Esophagus squamous epithelium (tissue), 4 donors: ENCODE measurements around the gene TTLL3.

ENCODE experiments used
- POLR2A ChIP-seq, 4 donors: fragments of 450-650 bp; IDR thresholded peaks; one replicate each; pipeline ENCODE4 v1.6.1; 2017; ENCODE audit warnings: antibody characterized with exemption in 4 of 4, mild to moderate bottlenecking in 4 of 4, moderate library complexity in 3 of 4
- TF ChIP-seq, protein P1 (sequence below), 6 experiments: fragments of 450-650 bp in 4 of 6; fragments of 200-600 bp in 2 of 6; sonication (generic) in 2 of 6; IDR thresholded peaks; one replicate each; pipeline ENCODE4 v1.5.1; 2016 to 2019; ENCODE audit warnings: antibody characterized with exemption in 6 of 6, mild to moderate bottlenecking in 4 of 6, moderate library complexity in 4 of 6

DNA sequence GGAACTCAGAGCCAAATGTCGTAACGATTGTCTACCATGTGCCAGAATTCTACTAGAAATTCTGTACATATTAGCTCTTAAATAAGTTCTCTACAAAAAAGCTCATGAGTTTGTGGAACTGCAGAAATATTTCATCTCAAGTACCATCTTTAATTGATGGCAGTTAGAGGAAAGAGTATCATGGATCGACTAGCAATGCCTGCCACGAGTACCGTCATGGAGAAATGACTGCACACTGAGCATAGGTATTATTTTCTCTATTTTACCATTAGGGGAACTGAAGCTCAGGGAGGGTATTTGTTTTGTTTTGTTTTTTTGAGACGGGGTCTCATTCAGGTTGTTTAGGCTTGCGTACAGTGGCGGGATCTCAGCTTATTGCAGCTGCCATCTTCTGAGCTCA, 31.0 kb downstream of the TTLL3 start:
- TF ChIP-seq, protein P1, sequence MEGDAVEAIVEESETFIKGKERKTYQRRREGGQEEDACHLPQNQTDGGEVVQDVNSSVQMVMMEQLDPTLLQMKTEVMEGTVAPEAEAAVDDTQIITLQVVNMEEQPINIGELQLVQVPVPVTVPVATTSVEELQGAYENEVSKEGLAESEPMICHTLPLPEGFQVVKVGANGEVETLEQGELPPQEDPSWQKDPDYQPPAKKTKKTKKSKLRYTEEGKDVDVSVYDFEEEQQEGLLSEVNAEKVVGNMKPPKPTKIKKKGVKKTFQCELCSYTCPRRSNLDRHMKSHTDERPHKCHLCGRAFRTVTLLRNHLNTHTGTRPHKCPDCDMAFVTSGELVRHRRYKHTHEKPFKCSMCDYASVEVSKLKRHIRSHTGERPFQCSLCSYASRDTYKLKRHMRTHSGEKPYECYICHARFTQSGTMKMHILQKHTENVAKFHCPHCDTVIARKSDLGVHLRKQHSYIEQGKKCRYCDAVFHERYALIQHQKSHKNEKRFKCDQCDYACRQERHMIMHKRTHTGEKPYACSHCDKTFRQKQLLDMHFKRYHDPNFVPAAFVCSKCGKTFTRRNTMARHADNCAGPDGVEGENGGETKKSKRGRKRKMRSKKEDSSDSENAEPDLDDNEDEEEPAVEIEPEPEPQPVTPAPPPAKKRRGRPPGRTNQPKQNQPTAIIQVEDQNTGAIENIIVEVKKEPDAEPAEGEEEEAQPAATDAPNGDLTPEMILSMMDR (IDR thresholded peaks at IDR 0.05) = no peak
- no peak for TF ChIP-seq POLR2A (IDR thresholded peaks at IDR 0.05)
